NCI-H146 (cell line): ENCODE data around the gene ENTREP1.
A peak's percentile ranks its signal among the peaks of the same experiment; 100 is the strongest.
"Not testable (repeated sequence)": the region's sequence is repeated elsewhere in the genome, so short reads cannot be mapped to it uniquely, and the experiment has no call there.

Experiments used
- DNase-seq: peaks from one replicate; lab custom pipeline; 2025; lab: John Stamatoyannopoulos, UW

The ENTREP1 gene

DNA sequence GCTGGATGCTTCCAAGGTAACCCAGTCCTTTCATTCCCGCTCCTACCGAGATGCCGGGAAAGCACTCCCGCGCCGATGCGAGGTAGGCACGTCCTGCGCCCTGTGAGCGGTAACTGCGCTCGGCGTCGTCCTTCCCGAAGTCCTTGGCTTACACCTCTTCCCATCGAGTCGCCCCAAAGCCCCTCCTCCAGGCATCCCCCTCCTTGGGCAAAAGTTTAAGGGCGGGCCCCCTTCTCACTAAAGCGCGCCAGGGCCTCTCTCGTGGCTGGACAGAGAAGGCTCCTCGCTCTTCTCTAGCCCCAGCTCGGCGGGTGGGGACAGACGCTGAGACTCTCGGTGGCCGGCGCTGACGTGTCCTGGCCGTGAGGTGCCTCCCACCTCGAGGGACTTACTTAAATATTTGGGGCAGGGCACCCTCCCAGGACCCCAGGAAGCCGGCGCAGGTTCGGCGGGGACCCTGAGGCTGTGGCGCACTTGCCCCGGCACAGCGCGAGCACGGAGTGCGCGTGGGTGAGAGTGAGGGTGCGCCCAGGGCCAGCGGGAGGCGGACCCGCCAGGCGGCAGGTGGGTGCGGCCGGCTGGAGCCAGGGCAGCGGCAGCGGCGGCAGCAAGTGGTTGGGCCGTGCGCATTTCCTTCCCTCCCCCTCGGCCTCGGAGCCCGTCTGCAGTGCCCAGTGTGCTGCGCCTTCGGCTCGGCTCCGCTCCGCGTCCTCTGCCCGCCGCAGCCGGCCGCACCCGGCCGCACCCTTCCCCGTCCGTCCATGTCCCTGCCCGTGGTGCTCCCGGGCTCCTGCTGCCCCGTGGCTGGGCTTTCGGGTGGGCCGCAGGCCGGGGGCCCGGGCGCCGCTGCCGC, at the start of gene ENTREP1:
ENTREP1 (plus strand) TSS at position 667 of the 853 bp plus-strand sequence; CDS start at position 762, 95 bp downstream.
- peak; percentile 79 for DNase-seq

DNA sequence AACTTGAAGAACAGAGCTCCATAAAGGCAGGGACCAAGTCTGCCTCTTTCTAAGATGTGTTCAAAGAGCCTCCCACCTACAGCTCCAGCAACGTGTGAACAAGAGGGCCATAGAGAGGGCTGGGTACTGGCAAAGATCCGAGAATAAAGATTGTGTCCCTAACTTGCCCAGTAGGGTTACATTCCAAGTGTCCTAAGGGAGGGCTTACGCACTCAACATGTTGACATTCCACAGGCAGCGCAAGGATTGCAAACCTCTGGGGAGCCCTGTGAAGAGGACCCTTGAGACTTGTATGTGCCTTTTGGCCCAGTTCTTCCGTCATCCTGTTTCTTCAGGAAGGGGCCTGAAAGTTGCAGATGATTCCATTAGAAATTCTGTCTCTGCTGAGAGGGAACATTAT, 48.2 kb upstream of the ENTREP1 start:
- DNase-seq = no peak

GRCh38 chr9:69279084-69279731, 45.8 kb upstream of the ENTREP1 start:
- DNase-seq = no peak

GRCh38 chr9:69279733-69280132, 45.3 kb upstream of the ENTREP1 start:
- DNase-seq = no peak

DNA sequence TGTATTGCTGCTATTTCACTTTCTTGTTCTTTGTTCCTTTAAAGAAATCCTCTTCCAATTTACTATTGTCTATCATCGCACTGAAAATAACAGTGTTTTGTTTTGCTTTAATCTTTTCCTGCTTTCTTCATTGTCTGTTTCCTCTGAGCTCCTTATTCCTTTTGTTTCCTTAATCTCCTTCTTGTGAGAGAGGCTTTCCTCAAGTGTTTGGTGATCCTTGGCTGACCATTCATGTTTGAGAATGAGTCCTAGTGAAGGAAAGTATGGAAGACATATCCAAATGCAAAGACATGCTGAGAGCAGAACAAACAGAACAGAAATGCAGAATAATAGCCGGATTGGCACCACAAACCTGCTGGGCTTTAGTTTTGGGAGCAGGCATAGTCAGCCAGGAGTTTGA, 42.0 kb upstream of the ENTREP1 start:
- no peak for DNase-seq

DNA sequence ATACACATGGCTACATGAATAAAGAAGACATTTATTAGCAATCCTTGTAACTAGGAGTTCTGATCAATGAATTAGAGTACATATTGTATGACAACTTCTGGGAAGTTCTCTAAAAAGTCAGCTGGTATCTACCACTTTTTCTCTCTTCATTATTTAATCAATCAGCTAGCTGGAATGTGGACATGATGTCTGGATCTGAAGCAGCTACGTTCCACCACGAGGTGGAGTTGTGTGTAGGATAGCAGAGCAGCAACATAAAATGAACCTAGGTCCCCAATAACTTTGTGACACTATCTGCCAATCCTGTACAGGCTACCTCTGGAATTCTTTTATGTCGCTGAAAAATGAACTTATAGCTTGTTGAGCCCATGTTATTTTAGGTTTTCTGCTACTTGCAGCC, 32.9 kb upstream of the ENTREP1 start:
- DNase-seq = no peak

DNA sequence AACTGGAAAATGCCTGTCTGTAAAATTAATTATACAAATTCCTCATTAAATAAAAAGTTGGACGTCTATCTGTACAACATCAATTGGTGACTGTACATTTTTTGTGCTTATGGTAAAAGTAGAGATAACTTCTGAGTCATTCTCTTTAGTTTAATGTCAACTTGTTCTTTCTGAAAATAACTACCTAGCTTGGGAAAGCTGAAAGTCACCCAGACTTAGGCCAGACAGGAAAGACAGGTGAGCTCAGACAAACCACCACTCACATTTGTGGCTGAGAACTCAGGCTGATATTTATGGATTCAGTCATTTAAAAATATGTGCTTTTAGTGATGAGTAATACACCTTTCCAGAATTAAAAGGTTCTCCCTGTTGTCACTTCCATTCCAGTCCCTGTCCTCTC, 31.9 kb upstream of the ENTREP1 start:
- DNase-seq = no peak

- no peak for DNase-seq
Measured at GRCh38 chr9:69295872-69296552, 29.0 kb upstream of the ENTREP1 start.

DNA sequence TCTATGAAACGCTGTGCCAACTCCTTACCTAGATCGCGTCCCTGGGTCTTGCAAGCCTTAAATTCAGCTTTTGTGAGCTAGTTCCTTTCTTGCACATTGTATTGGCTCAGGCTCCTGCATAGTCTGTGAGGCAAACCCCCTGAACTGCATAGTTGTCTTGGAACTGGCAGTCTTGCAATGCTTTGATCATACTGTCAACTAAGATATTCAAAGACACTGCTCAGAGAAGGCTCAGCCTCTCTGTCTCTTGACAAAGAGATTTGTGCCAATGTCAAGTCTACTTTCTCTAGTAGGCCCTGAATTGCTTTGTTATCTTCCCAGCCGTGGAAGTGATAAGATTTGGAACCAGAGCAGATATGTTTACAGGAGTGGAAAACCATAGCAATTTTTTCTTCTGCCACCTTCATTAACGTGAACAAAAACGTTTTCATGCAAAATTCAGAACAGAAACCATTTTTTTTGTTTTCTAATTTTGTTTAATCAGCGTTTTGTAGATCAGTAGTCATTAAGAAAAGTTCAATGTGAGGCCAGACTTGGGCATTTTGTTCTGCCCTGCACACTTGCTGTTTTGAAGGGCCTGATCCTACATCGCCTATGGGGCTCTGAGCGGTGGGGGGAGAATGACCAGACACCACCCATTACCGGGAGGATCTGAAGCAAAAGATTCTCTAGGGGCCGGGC, 27.6 kb upstream of the ENTREP1 start:
- no peak for DNase-seq

DNA sequence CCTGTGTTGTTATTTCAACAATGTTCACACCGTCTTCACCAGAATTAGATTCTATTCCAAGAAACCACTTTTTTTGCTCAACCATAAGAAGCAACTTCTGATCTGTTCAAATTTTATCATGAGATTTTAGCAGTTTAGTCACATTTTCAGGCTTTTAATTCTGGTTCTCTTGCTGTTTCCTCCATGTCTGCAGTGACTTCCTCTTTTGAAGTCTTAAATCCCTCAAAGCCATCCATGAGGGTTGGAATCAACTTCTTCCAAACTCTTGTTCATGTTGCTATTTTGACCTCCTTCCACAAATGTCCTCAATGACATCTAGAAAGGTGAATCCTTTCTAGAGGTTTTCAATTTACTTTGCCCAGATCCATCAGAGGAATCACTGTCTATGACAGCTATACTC, 25.7 kb upstream of the ENTREP1 start:
- no peak for DNase-seq

DNA sequence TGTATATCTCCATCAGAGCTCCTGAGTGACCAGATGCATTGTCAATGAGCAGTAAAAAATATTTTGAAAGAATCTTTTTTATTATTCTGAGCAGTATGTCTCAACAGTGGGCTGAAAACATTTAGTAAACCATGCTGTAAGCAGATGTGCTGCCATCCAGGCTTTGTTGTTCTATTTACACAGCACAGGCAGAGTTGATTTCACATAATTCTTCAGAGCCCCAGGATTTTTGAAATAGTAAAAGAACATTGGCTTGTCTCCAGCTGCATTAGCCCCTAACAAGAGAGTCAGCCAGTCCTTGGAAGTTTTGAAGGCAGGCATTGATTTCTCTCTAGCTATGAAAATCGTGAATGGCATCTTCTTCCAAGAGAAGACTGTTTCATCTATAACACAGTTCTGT, 25.2 kb upstream of the ENTREP1 start:
- DNase-seq = no peak

DNA sequence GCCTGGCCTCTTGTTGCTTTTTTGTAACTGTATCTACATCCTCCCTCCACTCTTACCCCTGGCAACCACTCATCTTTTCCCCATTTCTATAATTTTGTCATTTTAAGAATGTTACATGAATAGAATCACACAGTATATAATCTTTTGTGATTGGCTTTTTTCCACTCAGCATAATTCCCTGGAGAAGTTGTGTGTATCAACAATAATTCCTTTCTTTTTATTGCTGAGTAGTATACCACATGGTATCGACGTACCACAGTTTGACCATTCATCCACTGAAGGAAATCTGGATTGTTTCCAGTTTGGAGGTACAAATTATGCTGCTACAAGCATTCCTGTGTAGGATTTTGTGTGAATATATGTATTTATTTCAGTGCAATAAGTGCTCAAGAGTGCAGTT, 21.7 kb upstream of the ENTREP1 start:
- no peak for DNase-seq

GRCh38 chr9:69306895-69307445, 18.0 kb upstream of the ENTREP1 start:
- DNase-seq = not testable (repeated sequence)

DNA sequence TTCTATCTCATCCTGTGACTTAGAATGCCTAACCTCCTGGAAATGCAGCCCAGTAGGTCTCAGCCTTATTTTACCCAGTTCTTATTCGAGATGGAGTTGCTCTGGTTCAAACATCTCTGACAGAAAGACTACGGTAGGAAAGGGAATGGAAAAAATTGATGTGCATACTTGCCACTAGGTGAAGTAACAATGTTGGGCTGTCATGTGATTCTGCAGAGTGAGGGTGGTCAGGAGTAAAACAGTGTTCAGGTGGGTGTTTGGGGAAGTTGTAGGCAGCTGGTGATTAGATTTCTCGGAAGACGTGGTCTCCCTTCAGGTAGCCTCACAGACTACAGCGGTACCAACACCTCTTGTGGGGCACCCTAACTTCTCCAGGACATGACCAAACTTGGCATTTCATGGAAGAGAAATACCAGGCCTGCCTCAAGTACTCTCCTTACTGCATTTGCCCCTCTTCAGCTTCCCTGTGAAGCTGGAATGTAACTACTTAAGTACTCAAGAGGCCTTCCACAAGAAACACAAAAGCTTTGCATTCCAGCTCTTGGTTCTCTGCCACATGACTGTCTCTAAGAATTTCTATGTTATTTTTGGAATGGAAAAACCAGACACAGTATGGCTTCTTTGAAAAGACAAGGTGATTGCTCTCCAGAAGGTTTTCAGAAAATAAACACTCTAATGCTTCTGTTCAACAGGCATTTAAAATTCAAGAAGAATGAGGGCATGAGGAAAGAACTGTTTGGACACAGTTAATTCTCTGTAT, 17.4 kb upstream of the ENTREP1 start:
- no peak for DNase-seq

GRCh38 chr9:69308206-69308931, 16.6 kb upstream of the ENTREP1 start:
- no peak for DNase-seq

DNA sequence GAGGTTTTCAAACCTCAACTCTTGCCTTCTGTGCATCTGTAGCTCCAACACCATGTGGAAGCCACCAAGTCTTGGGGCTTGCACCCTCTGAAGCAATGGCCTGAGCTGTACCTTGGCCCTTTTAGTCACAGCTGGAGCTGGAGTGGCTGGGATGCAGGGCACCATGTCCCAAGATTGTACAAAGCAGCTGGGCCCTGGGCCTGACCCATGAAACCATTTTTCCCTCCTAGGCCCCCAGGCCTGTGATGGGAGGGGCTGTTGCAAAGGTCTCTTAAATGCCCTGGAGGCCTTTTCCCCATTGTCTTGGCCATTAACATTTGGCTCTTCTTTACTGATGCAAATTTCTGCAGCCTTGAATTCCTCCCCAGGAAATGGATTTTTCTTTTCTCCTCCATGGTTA, 11.8 kb upstream of the ENTREP1 start:
- DNase-seq = no peak

DNA sequence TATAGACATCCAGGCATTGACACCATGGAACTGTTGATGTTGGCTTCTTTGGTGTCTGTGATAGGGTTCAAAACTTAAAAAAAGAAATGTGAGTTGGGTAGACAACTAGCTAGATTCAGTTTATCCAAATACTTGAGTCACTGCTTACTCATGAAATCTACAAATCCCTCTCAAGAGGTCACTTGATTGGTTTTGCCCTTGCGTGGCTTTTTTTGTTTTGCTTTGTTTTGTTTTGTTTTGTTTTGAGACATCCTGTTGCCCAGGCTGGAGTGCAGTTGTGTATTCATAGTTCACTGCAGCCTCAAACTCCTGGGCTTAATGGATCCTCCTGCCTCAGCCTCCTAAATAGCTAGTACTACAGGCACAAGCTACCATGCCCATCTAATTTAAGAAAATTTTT, 10.5 kb upstream of the ENTREP1 start:
- no peak for DNase-seq

DNA sequence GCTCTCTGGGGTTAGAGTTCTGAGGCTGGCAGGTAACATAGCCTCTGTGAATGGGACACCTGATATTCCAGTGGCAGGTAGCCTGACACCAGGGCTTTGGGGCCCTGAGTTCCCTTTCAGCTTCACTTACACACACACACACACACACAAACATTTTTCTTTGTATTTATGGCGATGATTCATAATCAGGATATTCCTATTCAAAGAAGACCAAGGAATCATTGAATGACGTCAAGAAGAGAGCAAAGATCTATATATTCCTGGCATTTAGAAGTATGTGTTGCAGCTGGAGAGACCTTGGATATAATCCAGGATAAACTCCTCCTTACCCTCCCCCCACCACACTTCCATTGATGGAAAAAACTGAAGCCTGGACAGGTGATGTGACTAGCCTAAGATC, 7.9 kb upstream of the ENTREP1 start:
- no peak for DNase-seq

GRCh38 chr9:69317894-69318293, 7.1 kb upstream of the ENTREP1 start:
- DNase-seq = no peak

DNA sequence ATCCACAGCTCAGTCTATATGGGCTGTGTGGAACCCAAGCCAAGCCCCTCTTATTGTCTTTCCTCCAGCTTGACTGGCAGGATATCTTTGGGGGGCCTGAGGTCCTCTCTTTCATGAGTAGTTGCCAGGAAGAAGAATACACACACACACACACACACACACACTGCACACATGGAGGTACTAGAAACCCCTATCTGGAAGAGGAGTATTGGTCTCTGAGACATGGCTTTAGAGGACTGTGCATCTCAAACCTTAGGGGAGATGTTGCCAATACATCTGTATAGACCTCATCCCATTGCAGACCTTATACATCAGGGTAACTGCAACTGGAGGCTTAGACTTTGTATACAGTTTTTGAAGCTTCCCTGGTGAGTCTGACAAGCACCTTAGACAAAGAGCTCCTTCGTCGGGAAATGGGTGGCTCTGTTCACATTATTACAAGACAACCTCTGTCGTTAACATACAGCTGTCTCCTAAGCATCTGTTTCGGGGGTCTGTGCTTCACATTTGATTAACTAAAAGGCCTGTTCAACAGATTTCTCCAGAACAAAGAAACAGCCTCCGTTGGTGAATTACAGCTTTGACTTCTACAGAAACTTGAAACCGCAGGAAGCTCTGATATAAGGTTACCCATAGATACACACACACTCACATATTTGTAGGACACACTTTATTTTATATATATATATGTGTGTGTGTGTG, 5.5 kb upstream of the ENTREP1 start:
- peak; percentile 55 for DNase-seq
